CD4-positive, alpha-beta T cell treated with Interleukin-6 at 100 ng/mL for 8 hours (primary cell): ENCODE results near the gene CFAP52.
"Not testable (repeated sequence)": the region's sequence is repeated elsewhere in the genome, so short reads cannot be mapped to it uniquely, and the experiment has no call there.

Source experiments
- DNase-seq: peaks from one replicate; pipeline ENCODE4 v3.0.0-alpha.2; 2020; ENCODE audit warnings: mixed read lengths, low spot score

Gene CFAP52

DNA sequence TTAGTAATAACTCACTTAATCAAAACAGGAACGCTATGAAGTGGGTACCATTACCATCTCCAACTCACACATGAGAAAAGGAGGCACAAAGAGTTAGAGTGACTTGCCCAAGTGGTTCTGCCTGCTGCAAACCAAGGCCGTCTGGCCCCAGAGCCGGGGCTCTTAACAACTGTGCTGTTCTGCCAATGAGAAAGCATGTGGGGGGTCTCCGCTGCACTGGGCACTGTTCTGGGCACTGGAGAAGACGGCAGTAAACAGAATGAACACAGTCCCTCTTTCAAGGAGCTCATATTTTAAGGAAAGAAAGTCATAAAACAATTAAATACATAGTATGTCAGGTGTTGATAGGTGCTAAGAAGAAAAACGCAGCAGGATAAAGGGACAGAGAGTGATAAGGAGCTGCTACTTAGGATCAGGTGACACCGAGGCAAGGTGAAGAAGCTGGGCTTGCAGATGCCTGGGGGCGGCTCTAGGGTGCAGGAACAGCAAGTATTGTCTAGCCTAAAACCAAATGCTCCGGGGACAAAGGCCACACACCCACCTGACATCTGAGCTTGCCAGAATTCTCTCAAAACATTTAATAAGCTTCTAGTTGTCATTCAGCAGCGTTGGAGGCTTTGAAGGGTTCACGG, 7.4 kb upstream of the CFAP52 start:
- DNase-seq, result no peak

DNA sequence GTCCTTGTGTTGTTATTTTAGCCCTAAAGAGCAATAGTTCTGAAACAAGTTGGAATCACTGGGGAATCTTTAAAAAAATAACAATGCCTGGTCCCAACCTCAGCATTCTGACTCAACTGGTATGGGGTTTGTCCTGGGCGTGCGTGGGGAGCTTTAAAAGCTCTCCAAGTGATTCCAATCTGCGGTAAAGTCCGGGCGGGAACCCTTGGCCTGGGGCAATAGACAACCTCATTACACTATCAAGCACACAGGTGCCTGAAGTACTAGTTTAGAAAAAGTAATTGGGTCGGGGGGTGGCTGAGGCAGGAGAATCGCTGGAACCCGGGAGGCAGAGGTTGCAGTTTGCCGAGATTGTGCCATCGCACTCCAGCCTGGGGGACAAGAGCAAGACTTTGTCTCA, 5.2 kb upstream of the CFAP52 start:
- no peak for DNase-seq

DNA sequence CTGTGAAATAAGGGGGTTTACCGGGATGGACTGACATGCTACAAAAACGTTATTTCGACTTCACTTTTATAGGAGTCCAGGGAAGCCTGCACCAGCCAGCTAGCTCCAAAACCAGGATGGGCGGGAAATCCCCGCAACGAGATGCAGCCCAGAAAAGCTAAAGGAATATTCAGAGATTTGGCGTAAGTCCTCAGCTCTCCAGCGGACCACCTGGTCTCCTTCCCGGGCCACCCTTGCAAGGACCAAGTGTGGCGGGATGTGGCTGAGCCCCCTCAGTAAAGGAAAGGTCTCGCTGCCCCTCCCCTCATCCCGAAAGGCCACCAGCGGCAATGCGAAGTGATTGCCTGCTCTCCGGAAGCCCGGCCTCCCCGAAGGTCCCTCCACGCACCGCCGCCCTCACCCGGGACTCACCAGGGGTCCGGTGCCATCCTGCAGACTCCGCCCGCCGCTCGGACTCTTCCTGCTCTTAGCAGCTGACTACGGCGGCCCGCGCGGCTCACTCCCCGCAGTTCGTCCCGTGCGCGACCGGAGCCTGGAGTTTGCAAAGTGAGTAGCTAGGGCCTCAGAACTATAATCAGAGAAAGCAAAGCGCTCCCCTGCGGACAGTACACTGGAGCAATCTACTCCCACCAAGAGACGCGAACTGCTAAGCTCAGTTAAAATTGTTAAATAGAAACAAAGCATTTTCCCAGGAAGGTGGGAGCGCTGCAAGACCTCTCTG, 901 bp upstream of the CFAP52 start, which contains the start of gene STX8:
TSS of gene STX8 (minus strand) at position 440 of the 721 bp plus-strand sequence. CDS start at position 428, 12 bp downstream.
- peak; percentile 71 for DNase-seq

GRCh38 chr17:9577373-9577709, 899 bp downstream of the CFAP52 start:
- DNase-seq, result no peak

DNA sequence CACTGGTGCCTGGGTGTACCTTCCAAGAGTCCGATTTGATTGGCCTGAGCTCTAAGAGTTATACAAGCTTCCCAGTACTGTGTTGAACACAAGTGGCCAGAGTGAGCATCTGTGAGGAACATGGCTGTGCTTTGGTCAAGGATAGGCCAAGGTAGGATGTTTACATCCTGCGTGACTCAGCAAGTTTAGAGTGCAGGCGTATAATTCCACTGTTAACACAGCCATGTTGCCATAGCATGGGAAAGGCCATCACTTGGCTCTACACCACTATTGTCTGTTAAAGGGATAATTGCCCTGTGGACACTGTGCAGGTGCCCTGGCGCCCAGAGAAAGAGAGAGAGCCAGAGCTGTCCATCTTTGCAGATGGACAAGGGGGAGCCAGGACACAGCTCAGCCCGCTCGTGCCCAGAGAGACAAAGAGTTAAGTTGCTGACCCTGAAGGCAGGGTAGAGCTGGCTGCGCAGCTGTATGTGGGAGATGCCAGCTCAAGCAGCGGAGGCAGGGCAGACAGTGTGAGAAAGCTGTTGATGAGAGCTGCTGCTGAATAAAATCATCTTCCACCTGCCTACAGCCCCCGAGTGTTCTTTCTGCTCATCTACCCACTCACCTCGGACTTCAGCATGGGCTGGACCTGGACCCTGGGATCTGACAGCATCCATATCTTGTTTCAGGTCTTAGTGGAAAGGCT, 11.7 kb downstream of the CFAP52 start:
- no peak for DNase-seq

DNA sequence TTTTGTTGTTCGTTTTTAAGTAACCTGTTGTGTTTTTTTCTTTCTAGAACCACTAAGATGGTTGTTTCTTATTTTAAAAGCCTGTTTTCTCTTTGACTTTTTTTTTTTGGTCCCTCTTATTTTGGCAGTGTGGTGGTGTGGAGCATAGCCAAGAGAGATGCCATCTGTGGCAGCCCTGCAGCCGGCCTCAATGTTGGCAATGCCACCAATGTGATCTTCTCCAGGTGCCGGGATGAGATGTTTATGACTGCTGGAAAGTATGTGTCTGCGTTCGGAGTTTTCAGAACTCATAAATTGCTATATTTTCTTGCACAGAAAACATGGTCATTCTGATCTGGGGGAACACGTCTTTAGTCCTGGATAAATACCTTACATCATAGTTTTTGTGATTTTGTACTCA, 17.6 kb downstream of the CFAP52 start:
- no peak for DNase-seq

DNA sequence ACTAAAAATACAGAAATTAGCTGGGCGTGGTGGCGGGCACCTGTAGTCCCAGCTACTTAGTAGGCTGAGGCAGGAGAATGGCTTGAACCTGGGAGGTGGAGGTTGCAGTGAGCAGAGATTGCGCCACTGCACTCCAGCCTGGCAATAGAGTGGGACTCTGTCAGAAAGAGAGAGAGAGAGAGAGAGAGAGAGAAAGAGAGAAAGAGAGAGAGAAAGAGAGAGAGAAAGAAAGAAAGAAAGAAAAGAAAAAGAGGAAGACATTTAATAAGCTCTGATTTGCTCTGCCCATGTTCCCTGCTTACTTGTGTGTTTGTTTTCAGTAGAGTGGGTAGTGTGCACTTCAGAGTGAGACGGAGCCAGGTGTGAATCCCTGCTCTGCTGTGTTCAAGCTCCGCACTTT, 21.2 kb downstream of the CFAP52 start:
- DNase-seq, result not testable (repeated sequence)

DNA sequence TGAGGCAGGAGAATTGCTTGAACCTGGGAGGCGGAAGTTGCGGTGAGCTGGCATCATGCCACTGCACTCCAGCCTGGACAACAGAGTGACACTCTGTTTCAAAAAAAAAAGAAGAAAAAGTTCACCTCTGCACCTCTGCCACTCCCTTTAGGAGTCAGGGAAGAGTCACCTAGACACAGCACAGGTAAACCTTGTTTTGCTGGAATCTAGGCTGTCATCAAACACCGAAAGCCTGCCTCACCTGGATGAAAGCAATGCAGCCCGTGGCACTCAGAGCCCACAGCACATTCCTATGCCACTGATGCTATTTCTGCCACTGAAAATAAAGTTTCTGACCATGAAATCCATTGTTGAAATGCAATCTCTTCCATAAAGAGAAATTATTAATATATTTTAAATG, 22.2 kb downstream of the CFAP52 start:
- DNase-seq, result no peak

GRCh38 chr17:9604583-9604982, 28.1 kb downstream of the CFAP52 start:
- DNase-seq, result not testable (repeated sequence)

GRCh38 chr17:9606453-9606852, 30.0 kb downstream of the CFAP52 start:
- DNase-seq, result no peak

GRCh38 chr17:9607058-9607457, 30.6 kb downstream of the CFAP52 start:
- not testable (repeated sequence) for DNase-seq

DNA sequence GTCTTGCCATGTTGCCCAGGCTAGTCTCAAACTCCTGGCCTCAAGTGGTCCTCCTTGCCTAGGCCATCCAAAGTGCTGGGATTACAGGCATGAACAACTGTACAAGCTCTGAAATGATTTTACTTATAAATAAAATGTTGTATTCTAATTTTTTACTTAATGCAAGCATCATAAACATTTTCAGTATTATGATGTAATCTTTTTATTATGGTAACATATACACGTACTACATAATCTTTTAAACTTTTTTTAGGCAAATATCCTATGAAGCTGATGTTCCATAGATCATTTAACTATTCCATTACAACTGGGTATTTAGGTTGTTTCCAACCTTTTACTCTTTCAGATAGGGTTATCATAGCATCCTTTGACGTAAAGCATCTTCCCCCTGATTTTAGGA, 35.1 kb downstream of the CFAP52 start:
- DNase-seq, result no peak

DNA sequence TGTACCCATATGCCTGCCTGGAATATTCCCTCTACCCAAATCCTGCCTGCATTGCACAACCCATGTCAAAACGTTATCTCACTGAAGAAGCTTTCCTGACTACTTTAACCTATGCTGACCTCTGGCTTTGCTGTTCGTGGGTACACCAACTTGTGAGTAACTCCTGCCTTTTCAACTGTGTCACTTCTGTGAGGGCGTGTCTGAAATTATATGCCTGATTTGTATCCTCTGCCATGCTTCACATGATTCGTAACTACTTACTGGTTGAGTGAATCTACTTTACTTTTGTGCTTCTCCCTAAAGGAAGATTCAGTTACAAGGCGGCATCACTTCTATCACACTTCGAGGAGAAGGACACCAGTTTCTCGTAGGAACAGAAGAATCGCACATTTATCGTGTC, 35.6 kb downstream of the CFAP52 start:
- no peak for DNase-seq

DNA sequence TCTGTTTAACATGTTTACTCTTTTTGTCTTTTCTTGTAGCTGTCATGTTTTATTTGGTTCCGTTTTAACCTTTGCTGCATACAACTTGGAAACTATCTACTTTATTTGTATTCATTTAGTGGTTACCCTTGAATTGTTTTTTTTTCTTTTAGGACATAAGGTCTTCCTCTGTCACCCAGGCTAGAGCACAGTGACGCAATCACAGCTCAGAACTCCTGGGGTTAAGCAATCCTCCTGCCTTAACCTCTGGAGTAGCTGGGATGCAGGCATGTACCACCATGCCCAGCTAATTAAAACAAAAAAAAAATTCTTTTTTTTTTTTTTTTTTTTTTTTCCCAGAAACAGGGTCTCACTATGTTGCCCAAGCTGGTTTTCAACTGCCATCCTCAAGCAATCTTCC, 39.0 kb downstream of the CFAP52 start:
- DNase-seq, result no peak

DNA sequence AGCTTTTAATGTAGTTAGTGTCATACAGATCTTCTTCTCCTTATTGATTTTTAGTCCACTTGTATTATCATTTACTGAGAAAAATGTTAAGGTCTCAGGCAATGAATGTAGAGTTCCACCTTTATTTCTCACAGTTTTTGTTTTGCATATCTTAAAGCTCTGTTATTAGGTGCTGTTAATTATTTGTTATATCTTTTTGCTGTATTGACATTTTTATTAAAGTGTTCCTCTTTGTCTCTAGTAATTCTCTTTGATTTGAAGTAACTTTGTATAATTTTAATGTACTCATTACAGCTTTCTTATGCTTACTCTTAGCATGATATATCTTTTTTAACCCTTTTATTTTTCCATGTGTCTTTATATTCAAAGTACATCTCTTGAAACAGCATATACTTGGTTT, 46.5 kb downstream of the CFAP52 start:
- no peak for DNase-seq

DNA sequence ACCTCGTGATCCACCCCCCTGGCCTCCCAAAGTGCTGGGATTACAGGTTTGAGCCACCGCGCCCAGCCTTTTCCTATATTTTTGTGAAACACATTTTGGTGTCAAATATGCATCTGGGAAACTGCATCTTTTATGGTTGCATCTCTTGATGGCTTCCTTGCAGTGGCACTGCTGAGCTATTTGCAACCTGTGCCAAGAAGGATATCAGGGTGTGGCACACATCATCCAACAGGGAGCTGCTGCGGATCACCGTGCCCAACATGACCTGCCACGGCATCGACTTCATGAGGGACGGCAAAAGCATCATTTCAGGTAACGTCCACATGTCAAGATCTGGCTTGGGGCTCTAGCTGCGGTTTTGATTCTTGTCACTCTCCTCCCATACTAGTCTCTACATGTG, 52.1 kb downstream of the CFAP52 start:
- DNase-seq, result no peak

GRCh38 chr17:9632741-9633140, 56.3 kb downstream of the CFAP52 start:
- DNase-seq, result no peak

- no peak for DNase-seq
Measured at GRCh38 chr17:9635340-9635739, 58.9 kb downstream of the CFAP52 start.

- no peak for DNase-seq
Measured at GRCh38 chr17:9636501-9636900, 60.1 kb downstream of the CFAP52 start.

DNA sequence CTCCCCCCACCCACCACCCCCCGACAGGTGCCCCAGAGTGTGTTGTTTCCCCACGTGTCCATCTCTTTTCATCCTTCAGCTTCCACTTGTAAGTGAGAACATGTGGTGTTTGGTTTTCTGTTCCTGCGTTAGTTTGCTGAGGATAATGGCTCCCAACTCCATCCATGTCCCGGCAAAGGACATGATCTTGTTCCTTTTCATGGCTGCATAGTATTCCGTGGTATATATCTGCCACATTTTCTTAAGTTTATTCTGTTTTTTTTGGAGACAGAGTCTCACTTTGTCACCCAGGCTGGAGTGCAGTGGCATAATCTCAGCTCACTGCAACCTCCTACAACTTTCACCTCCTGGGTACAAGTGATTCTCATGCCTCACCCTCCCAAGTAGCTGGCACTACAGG, 63.9 kb downstream of the CFAP52 start:
- not testable (repeated sequence) for DNase-seq

DNA sequence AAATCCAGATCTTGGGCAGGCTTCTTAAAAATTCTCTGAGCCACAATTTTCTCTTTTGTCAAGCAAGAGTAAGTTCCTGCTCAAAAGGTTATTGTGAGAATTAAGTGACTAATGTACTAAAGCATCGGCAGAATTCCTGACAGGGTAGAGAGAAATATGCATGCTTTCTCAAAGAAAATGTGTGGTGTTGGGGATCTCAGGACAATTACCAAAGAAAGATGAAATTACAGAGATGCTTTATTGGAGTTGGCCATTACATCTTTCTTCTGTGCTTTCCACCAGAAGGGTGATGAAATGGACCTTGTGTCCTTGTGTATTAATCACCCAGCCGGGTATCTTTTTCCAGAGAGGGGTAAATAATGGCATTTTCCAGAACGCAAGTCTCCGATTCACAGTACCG, 67.2 kb downstream of the CFAP52 start:
- DNase-seq, result no peak

DNA sequence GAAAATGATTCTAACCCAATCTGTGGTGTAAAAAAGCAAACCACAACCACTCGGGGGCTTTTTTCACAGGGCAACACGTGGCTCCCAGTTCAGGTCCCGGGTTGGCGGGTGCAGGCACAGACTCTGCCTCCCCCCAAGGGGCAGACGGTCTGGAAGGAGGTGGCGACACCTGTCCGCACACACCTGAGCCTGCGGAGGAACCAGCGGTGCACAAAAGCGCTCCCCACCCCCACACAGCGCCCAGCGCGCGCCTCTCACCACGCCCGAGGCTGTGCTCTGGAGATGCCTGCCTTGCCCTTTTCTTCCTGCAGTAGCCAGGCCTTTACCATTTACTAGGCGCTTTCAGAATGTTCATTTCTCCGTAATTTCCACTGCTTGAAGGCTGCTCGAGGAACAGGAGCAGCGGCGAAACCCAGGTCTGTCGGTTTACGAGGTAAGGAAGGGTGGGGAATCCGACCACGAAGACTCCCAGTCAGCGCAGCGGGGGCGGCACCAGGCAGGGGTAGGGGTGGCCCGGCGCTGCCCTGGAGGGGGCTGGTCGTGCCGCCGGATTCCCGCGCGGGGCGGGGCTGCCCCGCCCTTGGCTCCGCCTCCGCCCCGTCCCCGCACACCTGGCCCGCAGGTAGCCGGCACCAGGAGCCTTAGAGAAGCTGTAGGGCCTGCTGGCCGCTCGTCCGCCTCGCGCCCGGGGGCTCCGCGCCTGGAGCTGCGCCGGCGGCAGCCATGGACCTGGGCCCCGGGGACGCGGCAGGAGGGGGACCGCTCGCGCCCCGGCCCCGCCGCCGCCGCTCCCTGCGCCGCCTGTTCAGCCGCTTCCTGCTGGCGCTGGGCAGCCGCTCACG, 68.7 kb downstream of the CFAP52 start, which contains the start of gene USP43:
TSS of gene USP43 (plus strand) at position 608 of the 842 bp plus-strand sequence. CDS start at position 724, 116 bp downstream.
- DNase-seq, result no peak
